ENCODE measurements around the gene AP1G1. TPM values are rescaled to one million over a fixed set of nuclear protein-coding genes. Genes with fewer than 3 reads are reported as not detected.

AP1G1 gene
- total RNA-seq, 6 experiments from 2014 or later: 47.8 to 54.1 (median 52.5) TPM

DNA sequence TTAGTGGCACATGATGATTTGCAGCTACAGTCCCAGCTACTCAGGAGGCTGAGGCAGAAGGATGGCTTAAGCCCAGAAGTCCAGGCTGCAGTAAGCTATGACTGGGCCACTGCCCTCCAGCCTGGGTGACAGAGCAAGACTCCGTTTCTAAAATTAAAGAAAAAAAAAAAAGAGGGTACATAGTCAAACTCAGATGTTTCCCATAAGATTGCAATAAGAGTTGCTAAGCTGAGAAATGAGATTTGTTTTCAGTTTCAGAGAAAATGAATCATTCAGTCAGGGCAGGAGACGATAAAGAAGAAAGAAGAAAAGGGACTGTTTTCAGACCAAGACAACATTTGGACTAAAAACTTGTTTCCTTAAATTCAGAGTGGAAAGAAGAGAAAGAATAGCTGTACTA is 54.0 kb downstream of the AP1G1 start:
- H3K4me1 ChIP-seq: no peaks in the 10 kb centered on the region
- no peak for ATAC-seq
- TF ChIP-seq, protein P1, sequence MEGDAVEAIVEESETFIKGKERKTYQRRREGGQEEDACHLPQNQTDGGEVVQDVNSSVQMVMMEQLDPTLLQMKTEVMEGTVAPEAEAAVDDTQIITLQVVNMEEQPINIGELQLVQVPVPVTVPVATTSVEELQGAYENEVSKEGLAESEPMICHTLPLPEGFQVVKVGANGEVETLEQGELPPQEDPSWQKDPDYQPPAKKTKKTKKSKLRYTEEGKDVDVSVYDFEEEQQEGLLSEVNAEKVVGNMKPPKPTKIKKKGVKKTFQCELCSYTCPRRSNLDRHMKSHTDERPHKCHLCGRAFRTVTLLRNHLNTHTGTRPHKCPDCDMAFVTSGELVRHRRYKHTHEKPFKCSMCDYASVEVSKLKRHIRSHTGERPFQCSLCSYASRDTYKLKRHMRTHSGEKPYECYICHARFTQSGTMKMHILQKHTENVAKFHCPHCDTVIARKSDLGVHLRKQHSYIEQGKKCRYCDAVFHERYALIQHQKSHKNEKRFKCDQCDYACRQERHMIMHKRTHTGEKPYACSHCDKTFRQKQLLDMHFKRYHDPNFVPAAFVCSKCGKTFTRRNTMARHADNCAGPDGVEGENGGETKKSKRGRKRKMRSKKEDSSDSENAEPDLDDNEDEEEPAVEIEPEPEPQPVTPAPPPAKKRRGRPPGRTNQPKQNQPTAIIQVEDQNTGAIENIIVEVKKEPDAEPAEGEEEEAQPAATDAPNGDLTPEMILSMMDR (IDR thresholded peaks at IDR 0.05): no peak
- TF ChIP-seq POLR2A (IDR thresholded peaks at IDR 0.05): no peak
- no peaks in the 10 kb centered on the region for H3K27me3 ChIP-seq
- H3K36me3 ChIP-seq: peaks cover 0 to 80% (median 37%) of the 10 kb centered on the region in 4 donors
- intact Hi-C loops (cut with DNase I): no loop called here
- no peak overlapping the region for H3K4me3 ChIP-seq
- no peaks in the 10 kb centered on the region for H3K9me3 ChIP-seq
- DNase-seq: no peak
- H3K27ac ChIP-seq: no peak overlapping the region
- WGBS (ENCODE audit: insufficient coverage, low coverage, low lambda C conversion rate, missing lambda C conversion rate): 78% methylated on average over 2 of the region's 2 CpGs

DNA sequence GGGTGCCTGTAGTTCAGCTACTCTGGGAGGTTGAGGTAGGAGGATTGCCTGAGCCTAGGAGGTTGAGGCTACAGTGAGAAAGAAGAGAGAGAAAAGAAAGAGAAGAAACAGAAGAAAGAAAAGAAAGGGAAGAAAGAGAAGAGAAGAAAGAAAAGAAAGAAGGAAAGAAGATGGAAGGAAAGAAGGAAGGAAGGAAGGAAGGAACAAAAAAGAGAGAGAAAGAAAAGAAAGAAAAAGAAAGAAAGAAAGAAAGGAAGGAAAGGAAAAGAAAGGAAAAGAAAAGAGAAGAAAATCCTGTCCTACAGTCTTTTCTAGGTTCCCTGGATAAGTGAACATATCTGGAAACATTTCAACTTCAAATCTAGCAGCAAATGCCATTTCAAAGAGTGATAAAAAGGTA is 54.5 kb downstream of the AP1G1 start:
- Histone ChIP-seq H3K27me3 (no peaks in the 10 kb centered on the region), H3K27ac (no peak overlapping the region), H3K4me1 (no peaks in the 10 kb centered on the region), H3K9me3 (no peaks in the 10 kb centered on the region), H3K4me3 (no peak overlapping the region), H3K36me3 (peaks cover 0 to 82% (median 40%) of the 10 kb centered on the region in 4 donors)
- TF ChIP-seq POLR2A (IDR thresholded peaks at IDR 0.05): no peak
- TF ChIP-seq, protein P1 (IDR thresholded peaks at IDR 0.05): no peak
- intact Hi-C loops (cut with DNase I): no loop called here
- no peak for DNase-seq
- ATAC-seq: no peak

DNA sequence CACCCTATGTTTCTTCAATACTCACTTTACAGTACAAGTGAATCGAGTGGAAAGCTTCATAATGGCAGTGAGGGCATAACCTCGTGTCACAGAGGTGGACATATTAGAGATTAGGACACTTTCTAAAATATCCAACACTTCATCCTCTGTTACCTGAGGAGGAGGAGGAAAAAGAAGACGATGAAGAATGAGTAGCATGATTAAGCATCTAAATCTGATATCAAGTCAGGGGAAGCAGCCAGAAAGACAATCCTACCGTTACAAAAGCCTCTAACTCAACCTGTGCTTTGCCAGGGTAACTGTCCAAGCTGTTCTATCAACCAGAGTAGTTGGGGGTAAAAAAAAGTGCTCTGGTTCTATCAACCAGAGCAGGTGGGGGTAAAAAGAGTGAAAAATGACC is 60.4 kb downstream of the AP1G1 start:
- H3K4me3 ChIP-seq: no peak overlapping the region
- DNase-seq (no peak), ATAC-seq (no peak)
- H3K36me3 ChIP-seq: peaks cover 0 to 80% (median 34%) of the 10 kb centered on the region in 4 donors
- H3K4me1 ChIP-seq: no peaks in the 10 kb centered on the region
- intact Hi-C loops (cut with DNase I): no loop called here
- 79% methylated on average over 4 of the region's 4 CpGs for WGBS (ENCODE audit: insufficient coverage, low coverage, low lambda C conversion rate, missing lambda C conversion rate)
- H3K9me3 ChIP-seq: no peaks in the 10 kb centered on the region
- H3K27ac ChIP-seq: no peak overlapping the region
- TF ChIP-seq, protein P1 (IDR thresholded peaks at IDR 0.05): no peak
- no peak for TF ChIP-seq POLR2A (IDR thresholded peaks at IDR 0.05)
- no peaks in the 10 kb centered on the region for H3K27me3 ChIP-seq

DNA sequence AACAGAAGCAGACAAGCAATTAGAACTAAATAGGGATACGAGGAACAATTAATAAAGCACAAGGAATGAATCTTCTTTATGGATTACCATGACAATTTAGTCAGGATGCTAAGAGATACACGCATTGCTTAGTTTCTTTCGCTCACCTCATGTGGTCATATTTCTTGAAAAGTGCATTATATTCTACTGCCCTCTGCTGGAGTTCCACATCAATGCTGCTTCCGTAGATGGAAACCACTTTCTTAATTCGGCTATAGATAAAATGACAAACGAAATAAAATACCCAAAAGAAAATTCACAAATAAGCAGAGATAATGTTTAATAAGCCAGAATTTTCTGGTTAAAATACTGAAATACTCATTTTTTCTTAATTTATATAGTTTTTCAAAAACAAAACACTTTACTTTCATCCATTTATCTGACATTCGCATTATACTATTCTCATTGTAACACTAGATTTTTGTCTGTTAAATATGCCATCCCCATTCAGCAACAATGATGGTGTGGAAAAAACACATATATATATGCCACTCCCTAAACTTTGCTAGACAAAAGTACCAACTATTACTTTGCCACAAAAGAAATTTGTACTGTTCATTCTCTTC is 62.1 kb downstream of the AP1G1 start:
- H3K27ac ChIP-seq: no peak overlapping the region
- H3K9me3 ChIP-seq: no peaks in the 10 kb centered on the region
- no peak for DNase-seq
- no peak overlapping the region for H3K4me3 ChIP-seq
- WGBS (ENCODE audit: insufficient coverage, low coverage, low lambda C conversion rate, missing lambda C conversion rate): 54% methylated on average over 7 of the region's 7 CpGs
- peak; percentile 54 to 71 (median 56) for ATAC-seq
- TF ChIP-seq, protein P1 (IDR thresholded peaks at IDR 0.05): peak; percentile 53 to 79 (median 73)
- no peak for TF ChIP-seq POLR2A (IDR thresholded peaks at IDR 0.05)
- H3K4me1 ChIP-seq: no peaks in the 10 kb centered on the region
- intact Hi-C loops (cut with DNase I): no loop called here
- no peaks in the 10 kb centered on the region for H3K27me3 ChIP-seq
- H3K36me3 ChIP-seq: peaks cover 0 to 83% (median 40%) of the 10 kb centered on the region in 4 donors

Data from right lobe of liver (tissue), 6 donors.